Calu3 (cell line): ENCODE results near the gene PACS2. TPM values are rescaled to one million over a fixed set of nuclear protein-coding genes. Genes with fewer than 3 reads are reported as not detected.

ENCODE experiments used
- BruUV-seq: library from RNA; stranded (reverse); fragments of 400-500 nt; replicated peaks from 2 replicates; lab custom pipeline; 2021; lab: Mats Ljungman, UMichigan
- CTCF ChIA-PET: fragments of 300-600 bp; sonication (Branson Sonifier 250); formaldehyde crosslinking; loops from one replicate; lab custom pipeline; 2022; ENCODE audit warnings: antibody characterized with exemption; lab: Charles Lee
- DNase-seq: peaks from one replicate; pipeline ENCODE4 v3.0.0; 2022
- H3K27ac Mint-ChIP-seq: one replicate; pipeline ENCODE4 v1.8.0; 2022; ENCODE audit warnings: mixed read lengths; ENCODE audit not compliant: unreplicated experiment
- H3K27me3 Mint-ChIP-seq: one replicate; pipeline ENCODE4 v1.8.0; 2022; ENCODE audit warnings: mixed read lengths; ENCODE audit not compliant: unreplicated experiment
- H3K36me3 Mint-ChIP-seq: one replicate; pipeline ENCODE4 v1.8.0; 2022; ENCODE audit warnings: mild to moderate bottlenecking, moderate library complexity, mixed read lengths; ENCODE audit not compliant: insufficient read depth, unreplicated experiment
- H3K4me1 Mint-ChIP-seq: one replicate; pipeline ENCODE4 v1.8.0; 2022; ENCODE audit warnings: mild to moderate bottlenecking, low read depth, mixed read lengths; ENCODE audit not compliant: unreplicated experiment
- H3K4me3 Mint-ChIP-seq: one replicate; pipeline ENCODE4 v1.8.0; 2022; ENCODE audit warnings: mild to moderate bottlenecking, low read depth, moderate library complexity, mixed read lengths; ENCODE audit not compliant: unreplicated experiment
- H3K9me3 Mint-ChIP-seq: one replicate; pipeline ENCODE4 v1.8.0; 2022; ENCODE audit warnings: low read depth, mixed read lengths; ENCODE audit not compliant: unreplicated experiment
- CTCF ChIP-seq: fragments of 200-600 bp; IDR thresholded peaks from one replicate; pipeline ENCODE4 v1.8.0; 2022; ENCODE audit warnings: antibody characterized with exemption; ENCODE audit not compliant: unreplicated experiment
- intact Hi-C: fragments of 100-400 bp; cut with micrococcal nuclease; formaldehyde crosslinking; loops from one replicate; pipeline ENCODE4 v1.10.0; 2022; ENCODE audit not compliant: unreplicated experiment
- total RNA-seq: library from RNA; stranded (reverse); gene quantifications from 2 replicates; pipeline ENCODE4 v1.2.3, GENCODE V29; 2022

PACS2 gene
- total RNA-seq, 1 experiment from 2014 or later: 77.3 TPM

GRCh38 chr14:105439710-105440553 lies 125.4 kb downstream of the PACS2 start:
- Mint-ChIP-seq H3K4me3 (no peak overlapping the region), H3K9me3 (no peaks in the 10 kb centered on the region), H3K4me1 (no peaks in the 10 kb centered on the region), H3K27ac (no peak overlapping the region), H3K27me3 (no peaks in the 10 kb centered on the region), H3K36me3 (peaks cover 39% of the 10 kb centered on the region)
- no TSS peak for BruUV-seq
- CTCF ChIA-PET: no interaction called here
- TF ChIP-seq CTCF: no peak
- no peak for DNase-seq
- intact Hi-C loops: no loop called here

- Mint-ChIP-seq H3K27me3 (no peaks in the 10 kb centered on the region), H3K9me3 (no peaks in the 10 kb centered on the region), H3K36me3 (peaks cover 38% of the 10 kb centered on the region), H3K4me1 (no peaks in the 10 kb centered on the region), H3K27ac (no peak overlapping the region), H3K4me3 (no peak overlapping the region)
- CTCF ChIA-PET: interaction anchor here (0.6 kb wide), 1 partner anchor 32 kb away, joined by 4 read pairs; no protein-coding TSS in a partner anchor
- intact Hi-C loops: no loop called here
- TF ChIP-seq CTCF: no peak
- DNase-seq: no peak
- no TSS peak for BruUV-seq
Measured at GRCh38 chr14:105440554-105440900, 126.0 kb downstream of the PACS2 start.

- BruUV-seq: no TSS peak
- Mint-ChIP-seq H3K27ac (no peak overlapping the region), H3K36me3 (peaks cover 38% of the 10 kb centered on the region), H3K9me3 (no peaks in the 10 kb centered on the region), H3K27me3 (no peaks in the 10 kb centered on the region), H3K4me3 (no peak overlapping the region), H3K4me1 (no peaks in the 10 kb centered on the region)
- TF ChIP-seq CTCF: no peak
- DNase-seq: no peak
- CTCF ChIA-PET: interaction anchor here (0.6 kb wide), 1 partner anchor 32 kb away, joined by 4 read pairs; no protein-coding TSS in a partner anchor
- intact Hi-C loops: no loop called here
Measured at GRCh38 chr14:105440992-105441391, 126.4 kb downstream of the PACS2 start.

GRCh38 chr14:105442125-105442524 lies 127.6 kb downstream of the PACS2 start:
- Mint-ChIP-seq H3K27me3 (no peaks in the 10 kb centered on the region), H3K9me3 (no peaks in the 10 kb centered on the region), H3K27ac (no peak overlapping the region), H3K4me3 (no peak overlapping the region), H3K4me1 (no peaks in the 10 kb centered on the region), H3K36me3 (peaks cover 31% of the 10 kb centered on the region)
- CTCF ChIA-PET: no interaction called here
- no TSS peak for BruUV-seq
- TF ChIP-seq CTCF: no peak
- no peak for DNase-seq
- intact Hi-C loops: no loop called here
